Common myeloid progenitor, CD34-positive (primary cell): ENCODE measurements around the gene SUSD4.
A peak's percentile ranks its signal among the peaks of the same experiment; 100 is the strongest.

Source experiments
- CTCF ChIA-PET: fragments of 350-600 bp; sonication (Branson Sonifier 250); formaldehyde crosslinking; loops from one replicate; lab custom pipeline; 2021; ENCODE audit warnings: antibody characterized with exemption; lab: Charles Lee
- POLR2A ChIA-PET: fragments of 350-600 bp; sonication (Branson Sonifier 250); formaldehyde crosslinking; loops from one replicate; lab custom pipeline; 2021; ENCODE audit warnings: antibody characterized with exemption; lab: Charles Lee
- DNase-seq, 3 donors: peaks; one replicate each; pipeline versions ENCODE4 v3.0.0 to v3.0.0-alpha.2; 2013
- H3K27ac ChIP-seq, 2 experiments: 1 replicate in 1 of 2; 2 replicates in 1 of 2; pipeline ENCODE4 v1.7.0; 2013; ENCODE audit warnings: inconsistent platforms in 2 of 2, low read length in 2 of 2, mild to moderate bottlenecking in 2 of 2, low read depth in 1 of 2, moderate library complexity in 1 of 2; ENCODE audit not compliant: severe bottlenecking in 2 of 2, insufficient read depth in 1 of 2, poor library complexity in 1 of 2
- H3K27me3 ChIP-seq, 5 experiments: replicated peaks in 2 of 5; 1 replicate in 3 of 5; 2 replicates in 2 of 5; pipeline versions ENCODE4 v1.6.1 to v1.7.0; 2013; ENCODE audit warnings: low read length in 4 of 5, mild to moderate bottlenecking in 2 of 5, moderate library complexity in 2 of 5, inconsistent platforms in 1 of 5; ENCODE audit not compliant: insufficient read depth in 5 of 5, control insufficient read depth in 4 of 5
- H3K36me3 ChIP-seq, 4 experiments: 1 replicate in 2 of 4; 2 replicates in 2 of 4; pipeline versions ENCODE4 v1.6.1 to v1.7.0; 2013; ENCODE audit warnings: low read length in 3 of 4, control low read depth in 1 of 4, mild to moderate bottlenecking in 1 of 4; ENCODE audit not compliant: control insufficient read depth in 4 of 4, insufficient read depth in 4 of 4
- H3K4me1 ChIP-seq, 4 experiments: 1 replicate in 3 of 4; 2 replicates in 1 of 4; pipeline versions ENCODE4 v1.6.1 to v1.7.1; 2013; ENCODE audit warnings: low read length in 3 of 4, mild to moderate bottlenecking in 3 of 4, control low read depth in 1 of 4, inconsistent platforms in 1 of 4, moderate library complexity in 1 of 4; ENCODE audit not compliant: control insufficient read depth in 4 of 4, insufficient read depth in 4 of 4; ENCODE audit errors: control extremely low read depth in 1 of 4
- H3K4me3 ChIP-seq, 7 experiments: 1 replicate in 4 of 7; 2 replicates in 3 of 7; pipeline versions ENCODE4 v1.5.1 to v1.7.0; 2013; ENCODE audit warnings: mild to moderate bottlenecking in 7 of 7, low read length in 6 of 7, moderate library complexity in 6 of 7, inconsistent platforms in 2 of 7, low read depth in 2 of 7, control low read depth in 1 of 7; ENCODE audit not compliant: insufficient read depth in 4 of 7, control insufficient read depth in 1 of 7; ENCODE audit errors: extremely low read depth in 1 of 7
- H3K9me3 ChIP-seq, 5 experiments: 1 replicate in 4 of 5; 2 replicates in 1 of 5; pipeline versions ENCODE4 v1.6.1 to v1.7.1; 2013; ENCODE audit warnings: low read length in 4 of 5, mild to moderate bottlenecking in 2 of 5, inconsistent platforms in 1 of 5, low read depth in 1 of 5, moderate library complexity in 1 of 5; ENCODE audit not compliant: control insufficient read depth in 4 of 5, insufficient read depth in 2 of 5; ENCODE audit errors: control extremely low read depth in 1 of 5
- WGBS: methylation state at CpG from one replicate; pipeline ENCODE4 v1.1.5; 2013; ENCODE audit not compliant: insufficient coverage; 5-methylcytosine and 5-hydroxymethylcytosine counted together

Gene SUSD4

DNA sequence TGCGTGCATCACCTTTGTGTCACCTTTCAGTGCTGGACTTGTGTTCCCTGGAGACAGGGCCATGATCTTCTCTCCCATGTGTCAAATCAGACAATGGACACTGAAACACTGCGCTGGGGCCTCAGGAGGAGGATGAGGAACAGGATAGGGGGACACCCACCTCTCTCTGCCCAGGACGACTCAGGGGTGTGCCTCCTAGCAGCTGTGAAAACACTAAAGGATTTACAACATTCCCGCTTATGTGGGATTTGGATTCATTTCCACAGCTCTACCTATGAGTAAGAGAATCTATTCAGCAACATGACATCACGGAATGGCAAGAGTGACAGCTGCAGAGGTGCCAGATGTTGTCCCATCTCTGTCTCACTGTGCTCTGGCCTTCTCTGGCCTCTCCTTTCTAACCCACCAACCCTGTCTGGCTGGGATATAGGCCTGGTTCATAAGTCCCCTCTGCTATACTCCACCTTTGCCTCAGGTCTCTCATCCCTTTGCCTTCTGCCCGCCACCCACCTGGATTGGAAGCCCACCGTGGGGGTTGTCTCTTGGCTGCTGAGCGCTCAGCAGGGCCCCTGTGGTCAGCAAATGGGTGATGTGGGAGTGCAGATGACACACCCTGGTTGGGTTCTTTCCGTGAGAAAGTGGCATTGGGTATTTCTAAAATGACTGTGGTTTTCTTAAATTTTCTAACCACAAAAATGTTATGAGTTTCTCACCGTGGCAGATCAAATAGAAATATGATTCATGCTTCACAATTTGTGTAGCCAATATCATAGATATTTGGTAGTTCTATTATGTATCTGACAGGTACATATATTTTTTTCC is 173.9 kb downstream of the SUSD4 start:
- WGBS = 100% methylated on average over 5 of the region's 10 CpGs
- CTCF ChIA-PET = no interaction called here
- Histone ChIP-seq H3K36me3 (no peaks in the 10 kb centered on the region), H3K27ac (no peak overlapping the region), H3K9me3 (no peaks in the 10 kb centered on the region), H3K27me3 (no peaks in the 10 kb centered on the region), H3K4me1 (no peaks in the 10 kb centered on the region), H3K4me3 (no peak overlapping the region)
- POLR2A ChIA-PET = no interaction called here
- DNase-seq = peak in 2 of 3 donors; percentile 43 to 50

DNA sequence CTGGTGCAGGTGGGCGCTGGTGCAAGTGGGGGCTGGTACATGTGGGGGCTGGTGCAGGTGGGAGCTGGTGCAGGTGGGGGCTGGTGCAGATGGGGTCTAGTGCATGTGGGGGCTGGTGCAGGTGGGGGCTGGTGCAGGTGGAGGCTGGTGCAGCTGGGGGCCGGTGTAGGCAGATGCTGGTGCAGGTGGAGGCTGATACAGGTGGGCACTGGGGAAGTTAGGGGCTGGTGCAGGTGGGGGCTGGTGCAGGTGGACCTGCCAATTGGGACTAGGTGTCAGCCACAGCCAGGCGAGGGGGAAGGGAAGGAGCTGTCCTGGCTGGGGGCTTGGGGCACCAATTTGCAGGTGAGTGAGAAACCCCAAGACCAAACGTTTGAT is 174.5 kb downstream of the SUSD4 start:
- CTCF ChIA-PET = no interaction called here
- POLR2A ChIA-PET = no interaction called here
- no peak for DNase-seq
- no peaks in the 10 kb centered on the region for H3K9me3 ChIP-seq
- H3K4me3 ChIP-seq = no peak overlapping the region
- no peaks in the 10 kb centered on the region for H3K27me3 ChIP-seq
- H3K4me1 ChIP-seq = no peaks in the 10 kb centered on the region
- 94% methylated on average over 3 of the region's 4 CpGs for WGBS
- H3K36me3 ChIP-seq = no peaks in the 10 kb centered on the region
- H3K27ac ChIP-seq = no peak overlapping the region

DNA sequence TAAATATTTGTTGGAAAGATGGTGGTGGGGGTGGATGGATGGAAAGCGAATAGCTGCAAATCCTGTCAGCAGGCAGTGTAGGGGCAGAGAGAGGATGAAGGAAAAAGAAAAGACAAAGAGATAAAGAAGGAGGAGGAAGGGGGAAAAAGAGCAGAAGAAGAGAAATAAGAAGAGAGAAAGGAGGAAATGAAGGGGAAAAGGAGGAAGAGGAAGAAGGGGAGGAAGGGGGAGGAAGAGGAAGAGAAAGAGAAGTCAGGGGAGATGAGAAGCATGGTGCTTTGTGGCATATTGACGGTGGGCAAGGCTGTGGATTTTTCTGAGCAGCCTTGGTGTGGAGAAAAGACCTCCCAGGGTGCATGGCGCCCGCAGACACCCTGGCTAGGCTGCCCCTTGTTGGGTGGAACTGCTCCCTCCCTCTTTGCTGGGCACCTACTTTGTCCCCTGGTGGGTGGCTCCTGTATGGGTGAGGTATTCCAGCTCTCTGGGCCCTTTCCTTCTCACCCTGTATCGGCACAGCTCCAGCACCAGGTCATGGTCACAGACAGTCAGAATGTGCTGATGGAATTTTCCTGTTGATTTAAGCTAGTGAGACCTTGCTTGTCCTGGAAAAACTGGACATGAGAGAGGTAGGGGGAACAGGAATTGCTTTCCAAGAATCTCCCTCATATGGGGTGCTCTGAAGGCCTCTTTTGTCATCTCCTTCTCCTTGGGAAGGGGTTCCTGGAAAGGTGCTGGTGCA is 175.2 kb downstream of the SUSD4 start:
- H3K27ac ChIP-seq = no peak overlapping the region
- H3K9me3 ChIP-seq = no peaks in the 10 kb centered on the region
- ChIA-PET CTCF (no interaction called here), POLR2A (no interaction called here)
- DNase-seq = no peak
- no peaks in the 10 kb centered on the region for H3K27me3 ChIP-seq
- no peak overlapping the region for H3K4me3 ChIP-seq
- no peaks in the 10 kb centered on the region for H3K36me3 ChIP-seq
- no peaks in the 10 kb centered on the region for H3K4me1 ChIP-seq
- 93% methylated on average over 2 of the region's 5 CpGs for WGBS

DNA sequence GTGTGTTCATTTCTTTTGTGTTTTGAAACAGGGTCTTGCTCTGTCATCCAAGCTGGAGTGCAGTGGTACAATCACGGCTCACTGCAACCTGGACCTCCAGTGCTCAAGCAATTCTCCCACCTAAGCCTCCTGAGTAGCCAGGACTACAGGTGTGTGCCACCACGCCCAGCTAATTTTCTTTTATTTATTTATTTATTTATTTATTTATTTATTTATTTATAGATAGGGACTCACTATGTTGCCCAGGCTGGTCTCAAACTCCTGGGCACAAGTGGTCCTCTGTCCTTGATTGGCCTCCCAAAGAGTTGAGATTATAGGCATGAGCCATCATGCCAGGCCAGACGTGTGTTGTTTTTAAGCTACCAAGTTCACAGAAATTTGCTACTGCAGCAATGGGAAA is 177.2 kb downstream of the SUSD4 start:
- POLR2A ChIA-PET = no interaction called here
- Histone ChIP-seq H3K4me1 (no peaks in the 10 kb centered on the region), H3K36me3 (no peaks in the 10 kb centered on the region), H3K27ac (no peak overlapping the region), H3K27me3 (no peaks in the 10 kb centered on the region), H3K9me3 (no peaks in the 10 kb centered on the region), H3K4me3 (no peak overlapping the region)
- WGBS = 100% methylated on average over 1 of the region's 3 CpGs
- DNase-seq = no peak
- CTCF ChIA-PET = no interaction called here

DNA sequence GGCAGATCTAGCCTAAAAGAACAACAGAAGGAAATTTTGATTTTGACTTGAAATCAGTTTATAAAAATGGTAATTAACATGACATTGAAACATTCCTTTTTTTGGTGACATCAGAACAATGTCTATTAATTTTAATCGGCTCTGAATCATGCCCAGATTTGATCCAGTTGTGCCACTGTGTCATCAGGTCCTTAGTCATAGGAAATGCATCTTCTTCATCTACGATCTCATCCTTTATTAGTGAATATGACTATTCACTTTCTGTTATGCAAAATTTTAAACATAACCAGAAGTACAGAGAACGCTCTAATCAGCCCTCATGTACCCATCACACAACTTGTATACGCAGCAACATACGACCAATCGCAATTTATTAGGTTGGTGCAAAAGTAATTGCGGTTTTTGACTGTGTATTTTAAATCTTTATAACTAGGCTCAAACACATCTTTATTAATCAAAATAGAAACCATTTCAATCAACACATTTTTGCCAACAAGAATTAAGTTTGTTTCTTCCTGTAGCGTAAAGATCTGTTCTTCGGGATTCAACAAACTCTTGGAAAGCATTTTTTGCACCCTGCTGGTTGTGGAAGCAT is 180.6 kb downstream of the SUSD4 start:
- WGBS = 100% methylated on average over 3 of the region's 9 CpGs
- peaks cover 0 to 14% (median 5%) of the 10 kb centered on the region in 4 experiments for H3K4me1 ChIP-seq
- no peak overlapping the region for H3K4me3 ChIP-seq
- DNase-seq = no peak
- no peaks in the 10 kb centered on the region for H3K9me3 ChIP-seq
- no peaks in the 10 kb centered on the region for H3K36me3 ChIP-seq
- no peaks in the 10 kb centered on the region for H3K27me3 ChIP-seq
- H3K27ac ChIP-seq = no peak overlapping the region
- CTCF ChIA-PET = no interaction called here
- POLR2A ChIA-PET = no interaction called here

DNA sequence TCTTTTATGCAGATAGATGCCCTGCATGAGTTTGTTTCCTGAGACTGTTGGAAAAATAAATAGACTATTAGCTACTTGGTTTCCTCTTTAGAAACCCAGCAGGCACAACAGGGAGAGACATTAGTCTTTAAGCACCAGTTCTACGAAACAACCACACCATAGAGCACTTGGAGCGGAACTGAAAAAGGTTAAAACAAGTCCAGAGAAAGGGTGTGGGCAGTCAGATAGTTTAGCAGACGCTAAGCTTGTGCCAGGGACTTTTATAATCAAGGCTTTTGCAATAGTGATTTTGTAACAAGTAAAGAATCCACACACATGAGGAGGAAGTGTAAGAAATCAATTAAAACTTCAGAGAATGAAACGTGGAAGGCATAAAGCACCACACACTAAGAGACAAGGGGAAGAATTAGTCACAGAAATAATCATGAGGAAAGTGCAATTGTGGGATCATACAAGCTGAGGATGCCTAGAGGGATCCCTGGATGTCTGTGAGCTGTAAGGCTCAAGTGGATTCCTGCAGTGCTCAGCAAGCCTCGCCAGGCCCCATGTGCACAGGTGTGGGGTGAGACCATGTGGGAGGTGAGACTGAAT is 183.2 kb downstream of the SUSD4 start:
- no peaks in the 10 kb centered on the region for H3K9me3 ChIP-seq
- peaks cover 0 to 23% (median 13%) of the 10 kb centered on the region in 4 experiments for H3K4me1 ChIP-seq
- 27% methylated on average over 3 of the region's 5 CpGs for WGBS
- no peaks in the 10 kb centered on the region for H3K36me3 ChIP-seq
- no peaks in the 10 kb centered on the region for H3K27me3 ChIP-seq
- POLR2A ChIA-PET = no interaction called here
- peak overlapping the region in 1 of 7 experiments; percentile 14 for H3K4me3 ChIP-seq
- CTCF ChIA-PET = interaction anchor here (1.2 kb wide), 1 partner anchor 47 kb away, joined by 3 read pairs; no protein-coding TSS in a partner anchor
- no peak overlapping the region for H3K27ac ChIP-seq
- peak in 1 of 3 donors; percentile 8 for DNase-seq
